ENCODE measurements around the gene HCRT.

GRCh38 chr17:42180922-42181850 lies 4.1 kb downstream of the HCRT start, which contains the start of gene KCNH4:
- TF ChIP-seq GATA2 (IDR thresholded peaks at IDR 0.05; ENCODE audit: low read depth, low read length) (no peak), GATA3 (IDR thresholded peaks at IDR 0.05; ENCODE audit: low read depth, low read length) (no peak)
